Retinal pigment epithelial cell (primary cell): ENCODE measurements around the gene SF3B3.

Source experiments
- DNase-seq: peaks from one replicate; pipeline ENCODE4 v3.0.0-alpha.2; 2010; ENCODE audit warnings: low read depth
- H3K4me3 ChIP-seq: 2 replicates; pipeline ENCODE4 v1.5.1; 2011; ENCODE audit warnings: mild to moderate bottlenecking, low read length, control low read depth, moderate library complexity
- CTCF ChIP-seq: conservative IDR thresholded peaks from 2 replicates; pipeline ENCODE4 v1.5.1; 2011; ENCODE audit warnings: low read depth, low read length, control low read depth, inconsistent platforms

Gene SF3B3

GRCh38 chr16:70597135-70597835, 73.7 kb downstream of the SF3B3 start:
- DNase-seq, result no peak
- no peak overlapping the region for H3K4me3 ChIP-seq
- no peak for TF ChIP-seq CTCF

DNA sequence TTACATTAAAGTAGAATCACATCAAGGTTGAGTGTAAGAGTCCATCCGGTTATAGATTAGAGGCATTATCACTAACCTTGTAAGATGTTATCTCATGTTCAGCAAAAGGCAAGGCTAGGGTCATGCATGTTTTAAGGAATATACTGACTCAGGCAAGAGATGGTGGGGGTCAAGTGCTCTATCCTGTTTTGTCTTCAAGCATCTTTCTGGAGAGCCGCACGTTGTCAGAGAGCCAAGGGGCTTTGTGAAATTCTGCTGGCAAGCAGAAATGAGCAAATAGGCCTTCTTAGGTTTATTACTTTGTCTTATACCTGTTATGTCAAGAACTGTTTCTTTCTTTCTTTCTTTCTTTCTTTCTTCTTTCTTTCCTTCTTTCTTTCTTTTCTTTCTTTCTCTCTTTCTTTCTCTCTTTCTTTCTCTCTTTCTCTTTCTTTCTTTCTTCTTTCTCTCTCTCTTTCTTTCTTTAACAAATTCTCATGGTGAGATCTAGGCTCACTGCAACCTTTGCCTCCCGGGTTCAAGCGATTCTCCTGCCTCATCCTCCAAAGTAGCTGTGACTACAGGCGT, 75.4 kb downstream of the SF3B3 start:
- H3K4me3 ChIP-seq, result no peak overlapping the region
- TF ChIP-seq CTCF, result no peak
- no peak for DNase-seq

GRCh38 chr16:70600730-70601129, 77.1 kb downstream of the SF3B3 start:
- no peak for TF ChIP-seq CTCF
- H3K4me3 ChIP-seq, result no peak overlapping the region
- no peak for DNase-seq

- no peak for TF ChIP-seq CTCF
- DNase-seq, result no peak
Observed at GRCh38 chr16:70601576-70602575, 78.3 kb downstream of the SF3B3 start.

GRCh38 chr16:70602831-70603230, 79.2 kb downstream of the SF3B3 start:
- DNase-seq, result no peak
- no peak overlapping the region for H3K4me3 ChIP-seq
- no peak for TF ChIP-seq CTCF

More at GRCh38 chr16:70601576-70602575, 78.3 kb downstream of the SF3B3 start:
- H3K4me3 ChIP-seq, result no peak overlapping the region

DNA sequence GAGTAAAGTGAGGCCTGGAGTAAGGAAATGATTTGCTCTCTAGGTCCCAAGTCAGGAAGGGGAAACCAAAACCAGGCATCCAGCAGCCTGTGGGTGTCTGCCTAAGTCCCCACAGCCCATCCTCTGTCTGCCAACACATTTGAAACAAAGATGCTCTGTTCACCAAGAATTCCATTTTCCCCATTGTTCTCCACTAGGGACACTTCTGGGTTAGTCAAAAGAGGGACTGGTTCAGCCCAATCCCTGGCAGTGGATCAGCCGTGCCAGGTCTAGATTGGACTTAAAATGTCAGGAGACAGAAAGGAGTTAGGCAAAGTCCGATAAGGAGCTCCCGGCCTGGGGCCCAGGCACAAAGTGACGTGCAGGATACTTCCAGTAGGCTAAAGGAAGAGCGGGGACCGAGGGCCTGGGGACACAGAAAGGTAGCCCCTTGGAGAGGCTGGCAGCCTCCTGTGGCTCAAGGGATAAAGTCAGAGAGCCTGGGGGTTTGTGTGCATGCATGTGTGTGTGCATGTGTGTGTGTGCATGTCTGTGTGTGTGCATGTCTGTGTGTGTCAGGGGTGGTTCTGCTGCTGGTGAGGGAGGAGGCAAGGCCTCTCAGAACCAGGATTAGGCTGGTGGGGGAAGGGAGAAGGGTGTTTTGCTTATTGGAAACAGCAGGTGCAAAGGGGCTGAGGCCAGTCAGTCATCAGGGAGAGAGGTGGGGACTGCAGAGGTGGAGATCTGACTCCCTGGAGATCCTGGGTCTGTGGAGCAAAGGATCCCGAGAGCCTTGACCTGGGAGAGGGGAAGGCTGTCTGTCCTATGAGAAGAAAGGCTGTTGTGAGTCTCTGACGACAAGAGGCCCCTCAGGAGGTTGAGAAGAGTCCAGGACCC, 81.0 kb downstream of the SF3B3 start:
- peak; percentile 3 for TF ChIP-seq CTCF
- no peak overlapping the region for H3K4me3 ChIP-seq
- no peak for DNase-seq
